Glutamatergic neuron (in vitro differentiated cells): ENCODE measurements around the gene CCL19. TPM values are rescaled to one million over a fixed set of nuclear protein-coding genes. Genes with fewer than 3 reads are reported as not detected.

Experiments used
- DNase-seq: peaks from one replicate; pipeline ENCODE4 v3.0.0; 2022
- H3K27ac Mint-ChIP-seq: one replicate; pipeline ENCODE4 v1.8.0; 2020; ENCODE audit warnings: mild to moderate bottlenecking, mixed read lengths, inconsistent platforms; ENCODE audit not compliant: unreplicated experiment
- H3K27me3 Mint-ChIP-seq: one replicate; pipeline ENCODE4 v1.8.0; 2020; ENCODE audit warnings: mild to moderate bottlenecking, moderate library complexity, mixed read lengths, inconsistent platforms; ENCODE audit not compliant: unreplicated experiment
- H3K36me3 Mint-ChIP-seq: one replicate; pipeline ENCODE4 v1.8.0; 2020; ENCODE audit warnings: mild to moderate bottlenecking, mixed read lengths, inconsistent platforms; ENCODE audit not compliant: unreplicated experiment
- H3K4me1 Mint-ChIP-seq: one replicate; pipeline ENCODE4 v1.8.0; 2020; ENCODE audit warnings: mild to moderate bottlenecking, low read depth, mixed read lengths, inconsistent platforms; ENCODE audit not compliant: unreplicated experiment
- H3K4me3 Mint-ChIP-seq: one replicate; pipeline ENCODE4 v1.8.0; 2020; ENCODE audit warnings: mild to moderate bottlenecking, mixed read lengths, inconsistent platforms; ENCODE audit not compliant: unreplicated experiment
- H3K9me3 Mint-ChIP-seq: one replicate; pipeline ENCODE4 v1.8.0; 2020; ENCODE audit warnings: mild to moderate bottlenecking, moderate library complexity, mixed read lengths, inconsistent platforms; ENCODE audit not compliant: unreplicated experiment
- total RNA-seq: library from RNA; stranded (reverse); fragmentation: NEBNext Ultra II Directional; extraction: Animal tissue kit (Norgen Biotek cat#: 25700); gene quantifications from one replicate; pipeline ENCODE4 v1.2.1, GENCODE V29; 2021; ENCODE audit not compliant: unreplicated experiment
- TF ChIP-seq, protein P1 (sequence below): fragments of 200-600 bp; sonication (generic); IDR thresholded peaks from one replicate; pipeline ENCODE4 v1.5.0; 2021; ENCODE audit not compliant: partially characterized antibody, unreplicated experiment

Gene CCL19
- total RNA-seq, 1 donor from 2014 or later: not detected

DNA sequence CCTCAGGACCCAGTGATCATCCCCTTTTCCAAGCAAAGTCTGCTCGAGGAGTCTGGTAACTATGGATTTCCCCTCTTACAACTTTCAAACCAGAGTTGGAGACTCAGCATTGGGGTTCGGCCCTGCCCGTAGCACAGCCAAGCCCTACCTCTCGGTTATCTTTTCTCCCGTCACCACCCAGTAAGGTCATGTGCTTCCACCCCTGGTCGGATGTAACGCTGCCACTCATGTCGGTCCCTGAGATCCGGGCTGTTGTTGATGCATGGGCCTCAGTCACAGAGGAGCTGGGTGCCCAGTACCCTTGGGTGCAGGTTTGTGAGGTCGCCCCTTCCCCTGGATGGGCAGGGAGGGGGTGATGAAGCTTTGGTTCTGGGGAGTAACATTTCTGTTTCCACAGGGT lies 43.4 kb downstream of the CCL19 start:
- TF ChIP-seq, protein P1, sequence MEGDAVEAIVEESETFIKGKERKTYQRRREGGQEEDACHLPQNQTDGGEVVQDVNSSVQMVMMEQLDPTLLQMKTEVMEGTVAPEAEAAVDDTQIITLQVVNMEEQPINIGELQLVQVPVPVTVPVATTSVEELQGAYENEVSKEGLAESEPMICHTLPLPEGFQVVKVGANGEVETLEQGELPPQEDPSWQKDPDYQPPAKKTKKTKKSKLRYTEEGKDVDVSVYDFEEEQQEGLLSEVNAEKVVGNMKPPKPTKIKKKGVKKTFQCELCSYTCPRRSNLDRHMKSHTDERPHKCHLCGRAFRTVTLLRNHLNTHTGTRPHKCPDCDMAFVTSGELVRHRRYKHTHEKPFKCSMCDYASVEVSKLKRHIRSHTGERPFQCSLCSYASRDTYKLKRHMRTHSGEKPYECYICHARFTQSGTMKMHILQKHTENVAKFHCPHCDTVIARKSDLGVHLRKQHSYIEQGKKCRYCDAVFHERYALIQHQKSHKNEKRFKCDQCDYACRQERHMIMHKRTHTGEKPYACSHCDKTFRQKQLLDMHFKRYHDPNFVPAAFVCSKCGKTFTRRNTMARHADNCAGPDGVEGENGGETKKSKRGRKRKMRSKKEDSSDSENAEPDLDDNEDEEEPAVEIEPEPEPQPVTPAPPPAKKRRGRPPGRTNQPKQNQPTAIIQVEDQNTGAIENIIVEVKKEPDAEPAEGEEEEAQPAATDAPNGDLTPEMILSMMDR: no peak
- H3K4me1 Mint-ChIP-seq: peaks cover 16% of the 10 kb centered on the region
- no peak overlapping the region for H3K27ac Mint-ChIP-seq

DNA sequence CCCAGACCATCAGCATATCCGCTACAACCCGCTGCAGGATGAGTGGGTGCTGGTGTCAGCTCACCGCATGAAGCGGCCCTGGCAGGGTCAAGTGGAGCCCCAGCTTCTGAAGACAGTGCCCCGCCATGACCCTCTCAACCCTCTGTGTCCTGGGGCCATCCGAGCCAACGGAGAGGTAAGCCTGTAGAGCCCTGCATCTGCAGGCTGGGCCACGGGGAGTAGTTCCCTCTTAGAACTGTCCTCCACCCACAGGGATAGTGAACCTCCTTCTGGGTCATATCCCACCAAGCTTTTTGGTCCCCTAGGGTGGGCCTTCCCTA lies 44.0 kb downstream of the CCL19 start:
- peak overlapping the region; percentile 64 for H3K27ac Mint-ChIP-seq
- H3K4me3 Mint-ChIP-seq: peak overlapping the region; percentile 91
- H3K9me3 Mint-ChIP-seq: peaks cover 4% of the 10 kb centered on the region
- TF ChIP-seq, protein P1: no peak
- H3K36me3 Mint-ChIP-seq: peaks cover 8% of the 10 kb centered on the region
- DNase-seq: no peak
- peaks cover 12% of the 10 kb centered on the region for H3K4me1 Mint-ChIP-seq
- H3K27me3 Mint-ChIP-seq: peaks cover 6% of the 10 kb centered on the region

More for the DNA sequence above, 43.4 kb downstream of the CCL19 start:
- Mint-ChIP-seq H3K4me3 (peak overlapping the region; percentile 91), H3K27me3 (peaks cover 10% of the 10 kb centered on the region), H3K36me3 (peaks cover 8% of the 10 kb centered on the region), H3K9me3 (peaks cover 6% of the 10 kb centered on the region)
- no peak for DNase-seq

DNA sequence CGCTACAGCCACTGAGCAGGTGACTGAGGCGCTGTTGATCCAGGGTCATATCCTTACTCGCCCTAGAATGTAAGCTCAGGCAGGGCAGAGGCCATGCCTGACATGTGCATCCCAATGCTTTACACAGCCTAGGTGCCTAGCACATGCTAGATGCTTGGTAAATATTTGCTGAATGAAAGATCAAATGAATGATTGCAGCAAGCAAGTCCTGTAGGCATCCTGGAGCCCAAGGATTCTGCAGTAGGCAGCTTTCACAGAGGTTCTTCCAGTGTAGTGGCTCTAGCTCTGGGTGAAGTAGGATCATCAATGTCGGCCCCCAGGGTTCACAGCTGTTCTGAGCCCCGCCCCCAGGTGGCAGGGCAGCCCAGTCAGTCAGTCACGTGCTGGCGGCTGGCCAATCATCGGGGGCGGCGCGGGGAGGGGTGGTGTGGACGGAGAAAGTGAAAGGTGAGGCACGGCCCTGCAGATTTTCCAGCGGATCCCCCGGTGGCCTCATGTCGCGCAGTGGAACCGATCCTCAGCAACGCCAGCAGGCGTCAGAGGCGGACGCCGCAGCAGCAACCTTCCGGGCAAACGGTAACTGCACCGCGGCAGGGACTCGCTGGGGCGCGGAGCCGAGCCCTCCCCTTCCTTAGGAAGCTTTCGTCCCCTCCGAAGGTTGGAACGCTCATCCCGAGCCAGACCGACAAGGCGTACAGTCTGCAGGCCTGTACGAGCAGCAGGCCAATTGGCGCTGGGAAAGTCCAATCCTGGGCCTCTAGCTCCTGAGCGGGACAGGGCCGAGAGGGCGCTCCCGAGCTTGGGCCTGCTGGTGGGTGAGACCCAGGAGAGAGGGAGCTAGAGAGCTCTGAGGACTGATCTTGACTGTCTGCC lies 44.6 kb downstream of the CCL19 start, which contains the start of gene GALT:
TSS of gene GALT (plus strand) at position 465 of the 873 bp plus-strand sequence. CDS start at position 495, 30 bp downstream.
- H3K27ac Mint-ChIP-seq: peak within 1 kb of the TSS; percentile 64
- peaks cover 8% of the 10 kb centered on the region for H3K36me3 Mint-ChIP-seq
- peaks cover 6% of the 10 kb centered on the region for H3K27me3 Mint-ChIP-seq
- TF ChIP-seq, protein P1: peak; percentile 53
- H3K9me3 Mint-ChIP-seq: peaks cover 4% of the 10 kb centered on the region
- peak within 1 kb of the TSS; percentile 91 for H3K4me3 Mint-ChIP-seq
- peak; percentile 96 for DNase-seq
- peaks cover 9% of the 10 kb centered on the region for H3K4me1 Mint-ChIP-seq

DNA sequence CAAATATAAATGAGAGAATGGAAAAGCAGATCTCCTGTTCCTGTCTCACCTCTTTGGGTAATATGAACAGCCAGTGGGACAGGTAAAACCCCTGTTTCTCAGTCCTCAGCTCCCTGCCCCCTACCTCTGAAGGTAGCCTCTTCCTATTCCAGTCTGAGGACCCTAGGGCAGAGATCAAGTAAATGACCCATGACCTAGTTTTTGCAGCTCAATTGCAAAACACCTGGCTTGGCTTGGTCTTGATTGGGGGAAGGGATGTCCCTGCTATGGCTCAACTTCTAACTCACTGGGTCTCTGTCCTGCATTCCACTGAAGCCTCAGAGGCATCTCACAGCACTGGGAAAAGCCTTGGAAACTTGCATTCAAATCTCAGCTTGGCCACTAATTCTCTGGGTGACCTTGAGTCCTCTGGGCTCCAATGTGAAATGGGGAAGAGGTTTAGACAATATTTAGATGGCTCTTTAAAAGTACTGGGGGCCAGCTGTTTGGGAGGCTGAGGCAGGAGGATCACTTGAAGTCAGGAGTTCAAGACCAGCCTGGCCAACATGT lies 46.2 kb downstream of the CCL19 start:
- Mint-ChIP-seq H3K27me3 (peaks cover 6% of the 10 kb centered on the region), H3K36me3 (peaks cover 8% of the 10 kb centered on the region), H3K4me1 (peaks cover 8% of the 10 kb centered on the region), H3K27ac (no peak overlapping the region), H3K4me3 (no peak overlapping the region), H3K9me3 (peaks cover 2% of the 10 kb centered on the region)
- DNase-seq: no peak
- TF ChIP-seq, protein P1: no peak

DNA sequence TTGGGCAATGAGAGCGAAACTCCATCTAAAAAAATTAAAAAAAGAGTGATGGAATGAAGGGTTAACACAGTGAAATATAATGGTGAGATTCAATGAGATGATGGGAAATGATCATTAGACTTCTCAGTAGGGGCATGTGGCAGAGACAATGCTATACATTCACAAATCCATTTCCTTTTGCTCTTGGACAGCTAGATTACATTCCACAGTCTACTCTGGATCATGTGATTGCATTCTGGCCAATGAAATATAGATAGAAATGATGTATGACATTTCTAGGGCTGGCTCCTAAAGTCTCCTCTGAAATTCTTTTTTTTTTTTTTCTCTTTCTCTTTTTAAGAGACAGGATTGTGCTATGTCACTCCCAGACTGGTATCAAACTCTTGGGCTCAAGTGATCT lies 48.4 kb downstream of the CCL19 start:
- DNase-seq: no peak
- peaks cover 7% of the 10 kb centered on the region for H3K27me3 Mint-ChIP-seq
- H3K4me3 Mint-ChIP-seq: no peak overlapping the region
- peaks cover 4% of the 10 kb centered on the region for H3K9me3 Mint-ChIP-seq
- peaks cover 11% of the 10 kb centered on the region for H3K4me1 Mint-ChIP-seq
- H3K36me3 Mint-ChIP-seq: no peaks in the 10 kb centered on the region
- no peak overlapping the region for H3K27ac Mint-ChIP-seq
- TF ChIP-seq, protein P1: no peak
